WTC11 (cell line): ENCODE data around the gene CCDC6. TPM values are rescaled to one million over a fixed set of nuclear protein-coding genes. Genes with fewer than 3 reads are reported as not detected.

Experiments used
- ATAC-seq: fragments of 200-7000 bp; cut with Tn5 transposase; 2 replicates; pipeline ENCODE4 v1.10.0; 2021; ENCODE audit warnings: mild to moderate bottlenecking, moderate library complexity
- CTCF ChIA-PET: fragments of 300-600 bp; sonication (Branson Sonifier 250); formaldehyde crosslinking; loops from one replicate; lab custom pipeline; 2021; ENCODE audit warnings: antibody characterized with exemption; lab: Charles Lee
- POLR2A ChIA-PET: fragments of 350-600 bp; sonication (Branson Sonifier 250); formaldehyde crosslinking; loops from one replicate; lab custom pipeline; 2021; ENCODE audit warnings: antibody characterized with exemption; lab: Charles Lee
- DNase-seq: peaks from one replicate; pipeline ENCODE4 v3.0.0; 2021; ENCODE audit warnings: low spot score
- H3K27ac Mint-ChIP-seq: 2 replicates; pipeline ENCODE4 v1.8.0; 2021; ENCODE audit warnings: mixed read lengths
- H3K27me3 Mint-ChIP-seq: 2 replicates; pipeline ENCODE4 v1.8.0; 2021; ENCODE audit warnings: low read depth, mild to moderate bottlenecking, moderate library complexity, mixed read lengths
- H3K36me3 Mint-ChIP-seq: 2 replicates; pipeline ENCODE4 v1.8.0; 2021; ENCODE audit warnings: mixed read lengths
- H3K4me1 Mint-ChIP-seq: 2 replicates; pipeline ENCODE4 v1.8.0; 2022; ENCODE audit warnings: mixed read lengths
- H3K4me3 Mint-ChIP-seq: 2 replicates; pipeline ENCODE4 v1.8.0; 2021; ENCODE audit warnings: mild to moderate bottlenecking, moderate library complexity, mixed read lengths
- H3K9me3 Mint-ChIP-seq: 2 replicates; pipeline ENCODE4 v1.8.0; 2021; ENCODE audit warnings: mixed read lengths
- ATF2 ChIP-seq: sonication (generic); formaldehyde crosslinking; IDR thresholded peaks from 2 replicates; pipeline ENCODE4 v1.8.1; 2022; ENCODE audit warnings: low read depth, missing genetic modification reagents, borderline replicate concordance
- ETV6 ChIP-seq: sonication (generic); formaldehyde crosslinking; IDR thresholded peaks from 2 replicates; pipeline ENCODE4 v1.8.1; 2022; ENCODE audit warnings: mild to moderate bottlenecking, missing genetic modification reagents
- FOXJ3 ChIP-seq: sonication (generic); formaldehyde crosslinking; IDR thresholded peaks from 2 replicates; pipeline ENCODE4 v1.9.0; 2021; ENCODE audit warnings: missing genetic modification reagents, mild to moderate bottlenecking, borderline replicate concordance
- FOXK1 ChIP-seq: sonication (generic); formaldehyde crosslinking; IDR thresholded peaks from 2 replicates; pipeline ENCODE4 v1.8.0; 2022; ENCODE audit warnings: mild to moderate bottlenecking, moderate library complexity, missing genetic modification reagents
- GABPB1 ChIP-seq: sonication (generic); formaldehyde crosslinking; IDR thresholded peaks from 2 replicates; pipeline ENCODE4 v1.8.1; 2023; ENCODE audit warnings: mild to moderate bottlenecking, missing genetic modification reagents
- MAX ChIP-seq: sonication (generic); formaldehyde crosslinking; IDR thresholded peaks from 2 replicates; pipeline ENCODE4 v1.8.0; 2022; ENCODE audit warnings: mild to moderate bottlenecking, missing genetic modification reagents
- NR2C2 ChIP-seq: sonication (generic); formaldehyde crosslinking; IDR thresholded peaks from 2 replicates; pipeline ENCODE4 v1.8.0; 2022; ENCODE audit warnings: mild to moderate bottlenecking, missing genetic modification reagents
- RELA ChIP-seq: sonication (generic); formaldehyde crosslinking; IDR thresholded peaks from 2 replicates; pipeline ENCODE4 v1.8.1; 2022; ENCODE audit warnings: missing genetic modification reagents, mild to moderate bottlenecking, borderline replicate concordance
- TCF7 ChIP-seq: sonication (generic); formaldehyde crosslinking; IDR thresholded peaks from 2 replicates; pipeline ENCODE4 v1.8.0; 2022; ENCODE audit warnings: mild to moderate bottlenecking, low read depth, missing genetic modification reagents, moderate library complexity
- TEAD1 ChIP-seq: sonication (generic); formaldehyde crosslinking; IDR thresholded peaks from 2 replicates; pipeline ENCODE4 v1.8.0; 2022; ENCODE audit warnings: mild to moderate bottlenecking, missing genetic modification reagents
- USF1 ChIP-seq: sonication (generic); formaldehyde crosslinking; IDR thresholded peaks from 2 replicates; pipeline ENCODE4 v1.8.0; 2022; ENCODE audit warnings: mild to moderate bottlenecking, missing genetic modification reagents
- ZNF219 ChIP-seq: sonication (generic); formaldehyde crosslinking; IDR thresholded peaks from 2 replicates; pipeline ENCODE4 v1.8.0; 2023; ENCODE audit warnings: missing genetic modification reagents, mild to moderate bottlenecking, borderline replicate concordance
- ZNF263 ChIP-seq: sonication (generic); formaldehyde crosslinking; IDR thresholded peaks from 2 replicates; pipeline ENCODE4 v1.8.1; 2022; ENCODE audit warnings: low read depth, mild to moderate bottlenecking, moderate library complexity, missing genetic modification reagents
- ZNF425 ChIP-seq: fragments of 250-450 bp; sonication (Bioruptor Pico); conservative IDR thresholded peaks from 2 replicates; pipeline ENCODE4 v1.9.0; 2021; ENCODE audit warnings: mild to moderate bottlenecking
- ZSCAN18 ChIP-seq: fragments of 250-450 bp; sonication (Bioruptor Pico); IDR thresholded peaks from 2 replicates; pipeline ENCODE4 v2.1.2; 2022; ENCODE audit warnings: mild to moderate bottlenecking, moderate library complexity
- total RNA-seq: library from RNA; stranded (reverse); gene quantifications from 3 replicates; pipeline ENCODE4 v1.2.3, GENCODE V29; 2021
- TF ChIP-seq, protein P1 (sequence below): sonication (generic); formaldehyde crosslinking; IDR thresholded peaks from 2 replicates; pipeline ENCODE4 v1.8.1; 2023; ENCODE audit warnings: mild to moderate bottlenecking, missing genetic modification reagents, moderate library complexity

The CCDC6 gene
- total RNA-seq, 1 experiment from 2014 or later: 55.2 TPM

DNA sequence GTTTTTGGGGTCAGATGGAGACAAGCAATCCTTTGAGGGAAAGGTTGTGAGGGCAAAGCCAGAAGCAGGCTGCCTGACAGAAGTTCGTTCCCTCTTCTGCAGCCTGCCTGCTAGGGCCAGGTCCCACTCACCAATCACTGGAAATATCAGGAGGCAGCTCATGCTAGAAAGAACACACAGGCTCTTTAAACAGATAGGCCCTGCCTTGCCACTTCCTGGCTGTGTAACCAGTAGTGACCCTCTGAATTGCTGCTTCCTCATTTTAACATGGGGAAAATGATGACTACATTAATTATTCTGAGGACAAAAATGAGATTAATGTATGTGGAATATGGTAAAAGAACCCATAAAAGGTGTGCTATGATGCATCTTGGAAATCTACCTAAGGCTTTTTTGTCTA, 102.6 kb downstream of the CCDC6 start (continued):
- TF ChIP-seq ZNF425 (no peak), ATF2 (no peak), GABPB1 (CRISPR knock-in tag) (no peak), ZSCAN18 (CRISPR knock-in tag) (no peak), NR2C2 (CRISPR knock-in tag) (no peak), ZNF263 (CRISPR knock-in tag) (no peak), USF1 (CRISPR knock-in tag) (no peak), FOXJ3 (no peak)

- DNase-seq (no peak), ATAC-seq (no peak)
- Mint-ChIP-seq H3K9me3 (no peaks in the 10 kb centered on the region), H3K27ac (peak overlapping the region; percentile 2; the same call in 1 of the 2 replicates), H3K27me3 (no peaks in the 10 kb centered on the region; the same call in 1 of the 2 replicates), H3K36me3 (peaks cover 68% of the 10 kb centered on the region), H3K4me1 (peaks cover 5% of the 10 kb centered on the region), H3K4me3 (no peak overlapping the region)
- ChIA-PET POLR2A (no interaction called here), CTCF (no interaction called here)
- TF ChIP-seq RELA (no peak), FOXK1 (CRISPR knock-in tag) (no peak)
Observed at GRCh38 chr10:59801171-59801570, 105.2 kb downstream of the CCDC6 start.

DNA sequence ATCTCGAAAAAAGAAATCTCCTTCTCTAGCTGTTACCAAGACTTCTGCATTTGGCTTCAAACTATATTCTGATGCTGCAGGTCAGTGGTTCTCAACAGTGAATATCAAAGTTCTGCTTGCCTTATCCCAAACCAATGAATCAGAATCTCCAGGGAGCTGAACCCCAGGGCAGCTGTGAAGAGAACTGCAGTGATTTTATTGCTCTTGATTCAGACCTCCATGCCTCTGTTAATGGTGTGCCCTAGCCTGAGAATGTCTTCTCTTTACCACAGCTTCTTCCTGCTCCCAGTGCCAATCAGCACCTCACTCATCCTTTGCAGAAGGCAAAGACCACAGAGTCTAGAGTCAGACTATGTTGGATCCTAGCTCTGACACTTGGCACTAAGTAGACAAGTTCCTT, 106.9 kb downstream of the CCDC6 start:
- TF ChIP-seq TEAD1 (CRISPR knock-in tag) (no peak), ZNF219 (CRISPR knock-in tag) (no peak), ETV6 (CRISPR knock-in tag) (no peak), TCF7 (CRISPR knock-in tag) (no peak), MAX (CRISPR knock-in tag) (no peak)
- TF ChIP-seq, protein P1, sequence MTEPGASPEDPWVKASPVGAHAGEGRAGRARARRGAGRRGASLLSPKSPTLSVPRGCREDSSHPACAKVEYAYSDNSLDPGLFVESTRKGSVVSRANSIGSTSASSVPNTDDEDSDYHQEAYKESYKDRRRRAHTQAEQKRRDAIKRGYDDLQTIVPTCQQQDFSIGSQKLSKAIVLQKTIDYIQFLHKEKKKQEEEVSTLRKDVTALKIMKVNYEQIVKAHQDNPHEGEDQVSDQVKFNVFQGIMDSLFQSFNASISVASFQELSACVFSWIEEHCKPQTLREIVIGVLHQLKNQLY: no peak
- ChIA-PET POLR2A (no interaction called here), CTCF (no interaction called here)
- Mint-ChIP-seq H3K4me1 (peaks cover 5% of the 10 kb centered on the region), H3K27ac (no peak overlapping the region; the same call in 1 of the 2 replicates), H3K9me3 (no peaks in the 10 kb centered on the region), H3K36me3 (peaks cover 74% of the 10 kb centered on the region), H3K27me3 (no peaks in the 10 kb centered on the region), H3K4me3 (no peak overlapping the region)
- ATAC-seq: no peak
- no peak for DNase-seq
